Cardiac muscle cell (in vitro differentiated cells and primary cell): ENCODE data around the gene SOWAHD. TPM values are rescaled to one million over a fixed set of nuclear protein-coding genes. Genes with fewer than 3 reads are reported as not detected.

Source experiments
- DNase-seq, 2 donors: peaks; one replicate each; pipeline versions ENCODE4 v3.0.0 to v3.0.0-alpha.2; 2010 to 2017; ENCODE audit warnings: low read depth in 1 of 2, low spot score in 1 of 2
- H3K27ac ChIP-seq: fragments of 200-600 bp; sonication (generic); 2 replicates; pipeline ENCODE4 v1.5.1; 2016
- H3K27me3 ChIP-seq: fragments of 200-600 bp; sonication (generic); 2 replicates; pipeline ENCODE4 v1.6.0; 2016; ENCODE audit warnings: control low read depth
- H3K36me3 ChIP-seq: fragments of 200-600 bp; sonication (generic); 2 replicates; pipeline ENCODE4 v1.5.1; 2016; ENCODE audit warnings: control low read depth
- H3K4me1 ChIP-seq: fragments of 200-600 bp; sonication (generic); 2 replicates; pipeline ENCODE4 v1.8.1; 2017; ENCODE audit warnings: low read depth, mild to moderate bottlenecking, mixed run types
- H3K4me3 ChIP-seq: fragments of 200-600 bp; sonication (generic); 2 replicates; pipeline ENCODE4 v1.5.1; 2016; ENCODE audit warnings: mild to moderate bottlenecking
- H3K9me3 ChIP-seq: fragments of 200-600 bp; sonication (generic); 2 replicates; pipeline ENCODE4 v1.5.1; 2017; ENCODE audit warnings: low read depth, mild to moderate bottlenecking, control low read depth
- CTCF ChIP-seq: IDR thresholded peaks from 2 replicates; pipeline ENCODE4 v1.5.1; 2012; ENCODE audit warnings: low read depth, mild to moderate bottlenecking, low read length
- polyA plus RNA-seq: library from polyadenylated mRNA; unstranded; fragments of >200 nt; fragmentation: Nextera tagmentation; extraction: Ambion mirVana; gene quantifications from 2 replicates; pipeline ENCODE4 v1.2.1, GENCODE V29; 2016
- total RNA-seq: library from RNA; depleted of rRNA; stranded (reverse); fragments of >200 nt; gene quantifications from 2 replicates; pipeline ENCODE4 v1.2.3, GENCODE V29; 2016

SOWAHD gene
- total and polyA plus RNA-seq, 2 experiments from 2014 or later = 1.2 to 1.3 TPM

- Histone ChIP-seq H3K27me3 (peaks cover 7% of the 10 kb centered on the region), H3K27ac (no peak overlapping the region), H3K4me1 (no peaks in the 10 kb centered on the region), H3K36me3 (no peaks in the 10 kb centered on the region), H3K4me3 (no peak overlapping the region), H3K9me3 (no peaks in the 10 kb centered on the region)
- TF ChIP-seq CTCF = peak; percentile 46
- peak; percentile 49 to 63 for DNase-seq
These were observed 4.6 kb upstream of the SOWAHD start for GRCh38 chrX:119753639-119754257.

- peaks cover 24% of the 10 kb centered on the region for H3K27me3 ChIP-seq
- no peaks in the 10 kb centered on the region for H3K9me3 ChIP-seq
- no peak for TF ChIP-seq CTCF
- H3K4me3 ChIP-seq = no peak overlapping the region
- H3K27ac ChIP-seq = no peak overlapping the region
- no peak for DNase-seq
- no peaks in the 10 kb centered on the region for H3K4me1 ChIP-seq
- no peaks in the 10 kb centered on the region for H3K36me3 ChIP-seq
These were observed 2.3 kb upstream of the SOWAHD start for GRCh38 chrX:119755981-119756533.

GRCh38 chrX:119756926-119757635 is 1.3 kb upstream of the SOWAHD start:
- no peak for DNase-seq
- Histone ChIP-seq H3K27me3 (peaks cover 24% of the 10 kb centered on the region), H3K9me3 (no peaks in the 10 kb centered on the region), H3K36me3 (no peaks in the 10 kb centered on the region), H3K4me1 (no peaks in the 10 kb centered on the region), H3K27ac (no peak overlapping the region), H3K4me3 (no peak overlapping the region)
- no peak for TF ChIP-seq CTCF

- Histone ChIP-seq H3K36me3 (no peaks in the 10 kb centered on the region), H3K4me3 (peak overlapping the region; percentile 37), H3K9me3 (no peaks in the 10 kb centered on the region), H3K27me3 (peaks cover 24% of the 10 kb centered on the region), H3K4me1 (no peaks in the 10 kb centered on the region), H3K27ac (no peak overlapping the region)
- no peak for TF ChIP-seq CTCF
- DNase-seq = no peak
These were observed 776 bp upstream of the SOWAHD start for GRCh38 chrX:119757646-119757978.

GRCh38 chrX:119758731-119759247 is 401 bp downstream of the SOWAHD start:
- Histone ChIP-seq H3K27ac (no peak overlapping the region), H3K36me3 (no peaks in the 10 kb centered on the region), H3K9me3 (no peaks in the 10 kb centered on the region), H3K27me3 (peaks cover 24% of the 10 kb centered on the region), H3K4me1 (no peaks in the 10 kb centered on the region), H3K4me3 (peak overlapping the region; percentile 37)
- no peak for DNase-seq
- TF ChIP-seq CTCF = no peak
